Aorta (tissue), 5 donors: ENCODE measurements around the gene RND3. TPM values are rescaled to one million over a fixed set of nuclear protein-coding genes. Genes with fewer than 3 reads are reported as not detected.

Experiments
- ATAC-seq: fragments of 200-7000 bp; cut with Tn5 transposase; one replicate; pipeline ENCODE4 v1.9.1; 2022; ENCODE audit warnings: moderate library complexity; ENCODE audit not compliant: low FRiP score
- DNase-seq, 2 donors: peaks; one replicate each; pipeline ENCODE4 v3.0.0-alpha.2; 2020
- H3K27ac ChIP-seq, 2 donors: one replicate each; pipeline ENCODE4 v1.5.1; 2013; ENCODE audit warnings: low read length in 2 of 2, mild to moderate bottlenecking in 2 of 2, moderate library complexity in 2 of 2, control low read depth in 1 of 2, inconsistent platforms in 1 of 2, low read depth in 1 of 2
- H3K27me3 ChIP-seq, 2 donors: one replicate each; pipeline ENCODE4 v1.6.1; 2013; ENCODE audit warnings: control low read depth in 1 of 2, low read length in 1 of 2, mild to moderate bottlenecking in 1 of 2, moderate library complexity in 1 of 2; ENCODE audit not compliant: insufficient read depth in 2 of 2, control insufficient read depth in 1 of 2
- H3K36me3 ChIP-seq, 2 donors: one replicate each; pipeline ENCODE4 v1.6.1; 2013; ENCODE audit warnings: control low read depth in 1 of 2, low read length in 1 of 2, mild to moderate bottlenecking in 1 of 2; ENCODE audit not compliant: insufficient read depth in 2 of 2, control insufficient read depth in 1 of 2
- H3K4me1 ChIP-seq, 2 donors: one replicate each; pipeline ENCODE4 v1.6.1; 2013; ENCODE audit warnings: low read length in 2 of 2, control low read depth in 1 of 2, mild to moderate bottlenecking in 1 of 2, moderate library complexity in 1 of 2; ENCODE audit not compliant: insufficient read depth in 2 of 2, control insufficient read depth in 1 of 2
- H3K4me3 ChIP-seq, 2 donors: one replicate each; pipeline ENCODE4 v1.5.1; 2013; ENCODE audit warnings: low read length in 2 of 2, control low read depth in 1 of 2, mild to moderate bottlenecking in 1 of 2
- H3K9me3 ChIP-seq: one replicate; pipeline ENCODE4 v1.6.1; 2013; ENCODE audit warnings: mild to moderate bottlenecking, low read length; ENCODE audit not compliant: control insufficient read depth
- WGBS, 2 donors: extraction: QIAGEN DNeasy Blood & Tissue Kit; methylation state at CpG; one replicate each; pipeline ENCODE4 v1.1.7; 2013; 5-methylcytosine and 5-hydroxymethylcytosine counted together
- intact Hi-C, 2 donors: fragments of 100-400 bp; cut with DNase I; formaldehyde crosslinking; loops; one replicate each; pipeline versions ENCODE4 v1.14.2 to v1.15.0; 2022
- polyA plus RNA-seq, 2 donors: library from polyadenylated mRNA; stranded (reverse); fragments of 200-250 nt; gene quantifications; one replicate each; pipeline ENCODE4 v1.2.3, GENCODE V29; 2013
- total RNA-seq, 2 donors: library from RNA; stranded (reverse); fragmentation: NEBNext Ultra II Directional; extraction: Animal tissue kit (Norgen Biotek cat#: 25700); gene quantifications; one replicate each; pipeline ENCODE4 v1.2.1, GENCODE V29; 2021
- donor health status: healthy with polysubstance abuse.
- donor health status: Bipolar disorder and iron deficiency.
- donor health status: DM: no; HTN: no; CAD: no.
- donor health status: DM: no; HTN: no; CAD: no.
- donor health status: DM: yes; HTN: yes; CAD: no.

The RND3 gene
- total and polyA plus RNA-seq, 4 donors, result 16.8 to 67.0 (median 21.1) TPM

DNA sequence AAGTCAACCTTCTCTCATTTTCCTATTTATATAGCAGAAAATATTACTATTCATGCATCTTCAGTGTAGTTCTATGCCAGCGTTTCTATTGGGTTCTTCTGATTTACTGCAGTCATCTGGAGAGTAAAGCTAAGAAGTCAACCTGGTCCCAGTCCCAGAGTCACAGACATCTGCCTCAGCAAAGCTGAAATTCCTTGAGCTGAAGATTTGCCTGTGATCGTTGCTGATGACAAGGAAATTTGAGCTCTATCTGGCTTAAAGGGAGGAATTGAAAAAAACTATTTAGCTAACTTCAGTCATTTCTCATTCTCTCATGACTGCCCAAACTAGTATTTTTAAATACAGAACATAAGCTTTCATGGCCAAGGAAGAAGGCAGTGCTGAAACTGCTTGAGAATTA is 45.7 kb downstream of the RND3 start:
- no peaks in the 10 kb centered on the region for H3K27me3 ChIP-seq
- intact Hi-C loops, result no loop called here
- no peaks in the 10 kb centered on the region for H3K4me1 ChIP-seq
- no peak for DNase-seq
- no peaks in the 10 kb centered on the region for H3K9me3 ChIP-seq
- H3K4me3 ChIP-seq, result no peak overlapping the region
- 12 to 23% methylated on average over 2 of the region's 2 CpGs for WGBS, 2 donors
- no peak overlapping the region for H3K27ac ChIP-seq
- no peak for ATAC-seq
- no peaks in the 10 kb centered on the region for H3K36me3 ChIP-seq

DNA sequence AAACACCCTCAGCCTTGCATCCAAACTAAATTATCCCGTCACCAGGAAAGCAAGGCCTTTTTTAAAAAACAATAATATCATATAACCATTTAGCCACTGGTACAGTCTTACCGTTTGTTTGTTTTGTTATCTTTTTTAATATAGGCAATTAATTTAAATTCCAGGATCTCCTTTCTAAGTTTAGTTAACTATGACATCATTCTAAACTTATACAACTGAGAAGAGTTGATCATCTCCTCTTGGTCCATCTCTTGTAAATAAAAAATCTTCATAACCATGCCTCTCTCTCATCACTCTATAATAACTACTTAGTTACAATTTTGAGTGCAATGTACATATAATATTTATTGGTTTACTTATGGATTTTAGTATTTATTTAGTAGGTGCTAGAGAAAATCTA is 46.2 kb downstream of the RND3 start:
- no peak for DNase-seq
- H3K4me3 ChIP-seq, result no peak overlapping the region
- WGBS, 2 donors, result 66 to 81% methylated on average over 2 of the region's 2 CpGs
- H3K27me3 ChIP-seq, result no peaks in the 10 kb centered on the region
- H3K9me3 ChIP-seq, result no peaks in the 10 kb centered on the region
- H3K27ac ChIP-seq, result no peak overlapping the region
- ATAC-seq, result no peak
- intact Hi-C loops, result no loop called here
- H3K4me1 ChIP-seq, result no peaks in the 10 kb centered on the region
- no peaks in the 10 kb centered on the region for H3K36me3 ChIP-seq

DNA sequence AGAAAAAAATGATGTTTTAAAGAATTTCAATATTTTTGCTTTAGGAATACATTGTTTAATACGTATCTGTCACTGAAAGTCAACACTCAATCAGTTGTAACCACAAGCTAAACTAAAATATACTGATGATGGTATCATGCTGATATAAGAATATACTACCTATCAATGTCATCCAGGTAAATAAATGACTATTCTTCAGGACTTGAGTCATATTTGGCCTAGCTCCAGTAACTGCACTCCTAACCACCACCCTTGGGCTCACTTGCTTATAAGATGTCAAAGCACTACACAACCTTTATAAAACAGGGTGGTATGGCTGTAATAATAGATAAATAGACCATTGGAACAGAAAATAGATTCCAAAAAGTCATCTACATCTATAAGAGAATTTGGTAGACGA is 48.8 kb downstream of the RND3 start:
- Histone ChIP-seq H3K36me3 (no peaks in the 10 kb centered on the region), H3K4me3 (no peak overlapping the region), H3K4me1 (no peaks in the 10 kb centered on the region), H3K9me3 (no peaks in the 10 kb centered on the region), H3K27ac (no peak overlapping the region), H3K27me3 (no peaks in the 10 kb centered on the region)
- 88 to 91% methylated on average over 2 of the region's 2 CpGs for WGBS, 2 donors
- DNase-seq (no peak), ATAC-seq (no peak)
- intact Hi-C loops, result no loop called here

DNA sequence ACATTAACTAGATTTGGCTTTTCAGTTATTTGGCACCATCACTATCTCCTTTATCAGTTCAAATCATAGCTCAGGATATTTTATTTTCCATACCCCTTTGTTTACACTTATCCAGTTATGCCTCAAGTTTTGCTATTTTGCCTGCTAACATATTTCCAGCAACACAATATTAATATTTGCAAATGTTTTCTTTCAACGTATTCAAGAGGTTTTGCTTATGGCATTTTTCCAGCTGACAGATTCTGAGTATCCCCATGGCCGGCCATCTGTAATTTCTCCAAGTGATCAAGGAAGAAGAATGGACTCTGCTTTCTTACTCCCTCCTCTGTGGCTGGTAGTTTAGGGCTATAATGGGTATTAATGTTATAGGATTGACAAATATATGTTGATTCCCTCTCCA is 49.4 kb downstream of the RND3 start:
- WGBS, 2 donors, result 73 to 75% methylated on average over 2 of the region's 2 CpGs

DNA sequence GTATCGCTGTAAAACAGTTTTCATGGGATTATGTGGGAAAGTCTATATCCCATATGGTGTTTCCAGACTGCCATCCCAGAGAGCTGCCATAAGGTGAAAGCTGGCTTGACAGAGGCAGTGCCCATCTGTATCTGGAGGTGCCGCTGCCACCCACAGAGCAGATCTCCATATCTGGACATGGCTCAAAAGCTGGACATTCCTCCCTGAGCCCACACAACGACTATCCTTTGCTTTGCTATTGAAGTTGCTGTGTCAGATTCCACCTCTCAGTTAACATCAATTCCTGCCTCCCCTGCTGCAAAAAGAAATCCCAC is 55.2 kb downstream of the RND3 start:
- intact Hi-C loops, result no loop called here
- no peak for ATAC-seq
- no peak for DNase-seq
- Histone ChIP-seq H3K27ac (no peak overlapping the region), H3K4me3 (no peak overlapping the region), H3K36me3 (no peaks in the 10 kb centered on the region), H3K9me3 (no peaks in the 10 kb centered on the region), H3K4me1 (no peaks in the 10 kb centered on the region), H3K27me3 (no peaks in the 10 kb centered on the region)
- 77 to 80% methylated on average over 3 of the region's 3 CpGs for WGBS, 2 donors

More for the DNA sequence above, 49.4 kb downstream of the RND3 start:
- ATAC-seq, result no peak
- Histone ChIP-seq H3K4me3 (no peak overlapping the region), H3K4me1 (no peaks in the 10 kb centered on the region), H3K9me3 (no peaks in the 10 kb centered on the region), H3K36me3 (no peaks in the 10 kb centered on the region), H3K27ac (no peak overlapping the region), H3K27me3 (no peaks in the 10 kb centered on the region)
- intact Hi-C loops, result no loop called here
- DNase-seq, result no peak

- no peak for ATAC-seq
- no peak overlapping the region for H3K27ac ChIP-seq
- DNase-seq, result no peak
- WGBS, 2 donors, result 83 to 91% methylated on average over 1 of the region's 1 CpG
- H3K4me1 ChIP-seq, result no peaks in the 10 kb centered on the region
- intact Hi-C loops, result no loop called here
- no peaks in the 10 kb centered on the region for H3K36me3 ChIP-seq
- H3K27me3 ChIP-seq, result no peaks in the 10 kb centered on the region
- no peaks in the 10 kb centered on the region for H3K9me3 ChIP-seq
- H3K4me3 ChIP-seq, result no peak overlapping the region
Observed at GRCh38 chr2:150431561-150432311, 55.7 kb downstream of the RND3 start.

DNA sequence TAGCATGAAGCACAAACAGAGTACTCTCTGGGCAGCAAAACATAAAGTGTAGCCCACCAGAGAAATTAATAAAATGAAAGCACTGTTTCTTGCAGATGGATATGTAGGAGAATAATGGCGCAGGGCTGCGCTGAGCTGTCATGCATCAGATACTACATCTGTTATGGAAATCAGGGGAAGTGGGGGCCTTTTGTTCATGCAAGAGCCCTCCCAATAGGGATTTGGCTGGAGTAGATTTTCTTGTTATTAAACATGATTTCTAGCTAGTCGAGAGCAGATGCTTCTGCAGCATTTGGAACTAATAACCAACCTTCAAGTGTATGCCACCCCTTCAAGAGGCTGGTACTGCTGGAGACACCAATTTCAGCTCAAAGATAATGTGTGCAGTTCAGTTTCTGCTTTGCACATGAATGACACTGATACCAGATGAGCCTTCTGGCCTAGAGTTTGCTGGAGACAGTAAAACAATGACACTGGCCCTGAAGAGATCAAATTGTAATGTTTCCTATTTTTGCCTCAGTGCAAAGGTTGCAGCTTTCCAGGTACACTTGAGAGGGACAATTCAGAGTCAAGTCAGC is 58.0 kb downstream of the RND3 start:
- 91 to 94% methylated on average over 3 of the region's 3 CpGs for WGBS, 2 donors

GRCh38 chr2:150428641-150429040 is 58.8 kb downstream of the RND3 start:
- intact Hi-C loops, result no loop called here
- no peaks in the 10 kb centered on the region for H3K36me3 ChIP-seq
- H3K9me3 ChIP-seq, result no peaks in the 10 kb centered on the region
- H3K27me3 ChIP-seq, result no peaks in the 10 kb centered on the region
- H3K4me1 ChIP-seq, result no peaks in the 10 kb centered on the region
- no peak overlapping the region for H3K4me3 ChIP-seq
- WGBS, 2 donors, result 77 to 93% methylated on average over 2 of the region's 2 CpGs
- DNase-seq (no peak), ATAC-seq (no peak)
- H3K27ac ChIP-seq, result no peak overlapping the region

More for the DNA sequence above, 58.0 kb downstream of the RND3 start:
- Histone ChIP-seq H3K4me3 (no peak overlapping the region), H3K36me3 (no peaks in the 10 kb centered on the region), H3K9me3 (no peaks in the 10 kb centered on the region), H3K27me3 (no peaks in the 10 kb centered on the region), H3K4me1 (no peaks in the 10 kb centered on the region), H3K27ac (no peak overlapping the region)
- intact Hi-C loops, result no loop called here
- no peak for ATAC-seq
- no peak for DNase-seq

- no peak overlapping the region for H3K27ac ChIP-seq
- WGBS, 2 donors, result 70 to 76% methylated on average over 3 of the region's 3 CpGs
- H3K36me3 ChIP-seq, result no peaks in the 10 kb centered on the region
- no peak for ATAC-seq
- no peaks in the 10 kb centered on the region for H3K9me3 ChIP-seq
- no peaks in the 10 kb centered on the region for H3K27me3 ChIP-seq
- intact Hi-C loops, result no loop called here
- H3K4me3 ChIP-seq, result no peak overlapping the region
- H3K4me1 ChIP-seq, result no peaks in the 10 kb centered on the region
- no peak for DNase-seq
Observed at GRCh38 chr2:150427298-150427697, 60.2 kb downstream of the RND3 start.
